NCI-H748 treated with DMSO at 0.1 percent for 48 hours (cell line): ENCODE measurements around the gene GPI.
"Not testable (repeated sequence)": the region's sequence is repeated elsewhere in the genome, so short reads cannot be mapped to it uniquely, and the experiment has no call there.

Source experiments
- DNase-seq: peaks from one replicate; lab custom pipeline; 2025; lab: John Stamatoyannopoulos, UW

Gene GPI

DNA sequence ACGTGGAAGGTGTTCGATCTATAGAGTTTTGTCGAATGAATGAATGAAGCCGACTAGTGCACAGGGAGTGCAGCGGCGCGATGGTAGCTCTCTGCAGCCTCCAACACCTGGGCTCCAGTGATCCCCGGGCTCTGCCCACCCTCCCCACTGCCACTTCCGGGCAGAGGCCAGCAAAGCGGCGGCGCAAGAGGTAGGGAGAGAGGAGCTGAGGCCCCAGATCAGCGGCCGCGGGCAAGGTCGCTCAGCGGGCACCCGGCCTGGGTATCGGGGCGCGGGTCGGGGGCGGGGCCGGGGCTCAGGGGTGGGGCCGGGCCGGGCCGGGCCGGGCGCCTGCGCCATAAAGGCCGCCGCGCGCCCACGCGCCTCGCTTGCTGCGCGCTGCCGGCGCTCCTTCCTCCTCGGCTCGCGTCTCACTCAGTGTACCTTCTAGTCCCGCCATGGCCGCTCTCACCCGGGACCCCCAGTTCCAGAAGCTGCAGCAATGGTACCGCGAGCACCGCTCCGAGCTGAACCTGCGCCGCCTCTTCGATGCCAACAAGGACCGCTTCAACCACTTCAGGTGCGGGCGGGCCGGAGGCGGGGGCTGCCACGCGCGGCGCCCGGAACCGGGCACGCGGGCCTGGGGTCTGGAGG is at the start of gene GPI:
Gene GPI, plus strand, starts transcription at position 367 of the 633 bp plus-strand sequence. Its CDS starts 71 bp downstream, at position 438.
- peak; percentile 59 for DNase-seq

DNA sequence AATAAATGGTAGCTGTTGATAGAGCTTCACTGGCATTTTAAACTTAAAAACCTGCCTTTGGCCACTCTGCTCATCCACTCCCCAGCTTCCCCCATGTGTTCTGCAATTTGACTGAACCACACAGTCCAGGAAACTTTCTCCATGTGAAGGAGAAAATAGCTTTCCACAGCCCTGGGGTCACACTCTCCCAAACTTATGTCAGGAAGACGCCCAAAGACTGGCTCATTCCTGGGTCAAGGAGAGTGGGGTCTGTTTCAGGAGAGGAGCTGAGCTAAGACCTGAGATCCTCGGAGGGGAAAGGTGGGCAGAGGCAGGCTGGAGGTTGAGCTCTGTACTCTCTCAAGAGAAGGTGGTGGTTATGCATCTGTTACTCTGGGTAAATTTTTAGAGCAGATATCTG is 48.7 kb upstream of the GPI start:
- DNase-seq, result no peak

DNA sequence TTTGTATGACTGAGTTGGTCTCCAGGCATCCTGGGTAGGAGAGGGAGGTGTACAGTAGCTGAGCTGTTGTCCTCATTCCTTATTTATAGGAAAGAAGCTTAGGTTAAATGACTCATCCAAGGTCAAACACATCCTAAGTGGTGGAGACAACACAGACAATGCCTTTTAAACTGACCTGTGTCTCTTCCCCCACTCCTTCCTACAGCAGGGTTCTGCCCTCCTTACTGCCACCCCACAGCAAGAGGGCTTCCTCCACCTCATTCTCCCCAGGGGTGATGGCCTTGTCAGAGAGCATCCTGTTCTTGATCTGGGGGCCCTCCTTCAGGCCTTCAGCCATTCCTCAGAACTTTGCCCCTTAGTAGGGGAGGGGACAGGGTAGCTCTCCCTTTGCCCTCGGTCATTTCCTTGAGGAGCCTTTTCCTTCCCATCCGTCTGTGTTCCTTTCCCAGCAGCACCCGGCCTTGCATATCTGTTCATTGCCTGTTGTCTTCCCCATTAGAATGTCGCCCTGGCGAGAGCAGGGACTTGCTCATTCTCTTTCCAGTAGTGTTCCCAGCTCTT is 48.2 kb upstream of the GPI start:
- DNase-seq, result no peak

DNA sequence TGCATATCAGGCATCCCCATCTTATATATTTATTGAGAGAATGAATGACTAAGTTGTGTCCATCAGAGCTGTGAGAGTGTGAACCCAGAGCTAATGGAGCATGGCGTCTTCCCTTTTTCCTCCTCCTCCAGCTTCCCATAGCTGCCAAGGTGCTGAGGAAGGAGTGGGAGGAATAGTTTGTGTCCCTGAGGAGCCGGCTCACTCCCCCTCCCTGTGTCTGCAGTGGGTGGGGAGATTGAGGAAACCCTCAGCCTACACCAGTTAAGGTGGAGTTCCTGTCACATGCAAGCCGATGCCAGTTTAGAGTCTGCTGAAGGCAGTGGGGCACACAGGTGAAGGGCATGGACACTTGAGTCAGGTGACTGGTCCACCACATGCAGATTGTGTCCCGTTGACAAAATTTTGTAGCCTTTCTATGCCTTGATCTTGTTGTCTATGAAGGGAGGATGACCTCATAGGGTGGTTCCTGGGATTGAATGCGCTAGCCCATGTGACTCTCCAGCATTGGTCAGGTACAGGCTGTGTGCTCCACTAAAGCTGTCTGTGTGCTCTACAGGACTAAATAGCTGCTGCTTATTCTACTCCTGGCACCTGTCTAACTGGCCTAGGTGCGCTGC is 47.6 kb upstream of the GPI start:
- DNase-seq, result no peak

DNA sequence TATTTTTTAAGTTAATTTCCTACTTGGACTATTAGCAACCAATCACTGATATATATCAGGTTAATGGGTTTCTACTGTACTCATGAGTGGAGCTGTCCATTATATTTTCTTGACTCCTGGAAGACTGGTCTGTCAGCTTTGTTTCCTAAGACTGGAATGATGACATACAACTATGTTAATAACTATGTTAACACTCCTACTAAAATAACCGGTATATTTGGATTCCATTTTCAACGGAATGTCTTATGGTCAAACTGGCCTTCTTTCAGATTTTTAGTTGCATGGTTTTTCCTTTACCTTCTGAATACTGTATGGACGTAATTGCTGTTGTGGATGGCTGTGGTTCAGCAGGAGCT is 45.8 kb upstream of the GPI start:
- no peak for DNase-seq

DNA sequence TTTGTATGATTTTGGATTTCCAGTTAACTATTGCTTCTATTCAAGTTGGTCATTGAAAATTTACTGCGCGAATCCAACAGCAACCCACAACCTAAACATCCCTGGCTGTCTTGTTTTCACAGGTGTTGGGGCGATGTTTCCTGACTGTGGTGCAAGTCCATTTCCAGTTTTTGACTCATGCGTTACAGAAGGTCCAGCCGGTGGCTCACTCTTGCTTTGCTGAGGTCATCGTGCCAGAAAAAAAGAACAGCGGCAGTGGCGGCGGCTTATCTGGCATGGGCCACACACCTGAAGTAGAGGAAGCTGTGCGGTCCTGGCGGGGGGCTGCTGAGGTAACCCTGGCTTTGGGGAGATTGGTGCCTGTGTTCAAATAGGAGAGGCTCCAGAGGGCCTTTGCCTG is 45.2 kb upstream of the GPI start:
- no peak for DNase-seq

DNA sequence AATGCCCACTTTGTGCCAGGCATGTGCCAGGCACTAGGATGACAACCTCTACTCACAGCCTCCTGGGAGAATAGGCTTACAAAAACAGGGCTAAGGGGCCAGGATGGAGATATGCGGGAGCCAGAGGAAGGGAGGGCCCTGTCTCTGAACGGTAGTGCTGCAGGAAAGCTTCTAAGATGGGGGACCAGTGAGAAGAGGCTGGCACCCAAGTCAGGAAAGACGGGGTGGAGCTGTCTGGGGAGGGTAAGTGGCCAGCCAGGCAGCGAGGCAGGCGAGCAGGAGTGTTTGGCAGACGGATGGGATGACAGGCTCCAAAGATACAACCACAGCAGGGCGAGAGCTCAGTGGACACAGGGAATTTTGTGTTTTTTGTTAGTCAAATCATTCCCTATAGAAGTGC is 44.7 kb upstream of the GPI start:
- no peak for DNase-seq

DNA sequence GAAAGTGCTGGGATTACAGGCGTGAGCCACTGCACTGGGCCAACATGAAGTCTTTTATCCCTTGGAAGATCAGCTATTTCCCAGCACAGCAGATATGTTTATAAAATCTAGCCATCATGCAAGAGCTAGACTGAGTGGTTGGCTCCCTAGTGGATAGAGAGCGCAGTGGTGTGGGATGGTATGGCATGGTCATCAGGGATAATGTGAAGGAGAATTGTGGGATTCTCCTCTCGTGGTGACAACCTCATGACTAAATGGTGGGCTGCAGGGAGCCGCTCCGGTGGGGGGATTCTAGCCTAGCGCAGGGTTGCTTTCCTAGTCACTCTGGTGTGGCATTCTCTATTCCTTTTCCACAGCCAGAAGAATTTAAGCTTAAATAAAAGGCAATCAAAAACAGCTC is 43.3 kb upstream of the GPI start:
- no peak for DNase-seq

DNA sequence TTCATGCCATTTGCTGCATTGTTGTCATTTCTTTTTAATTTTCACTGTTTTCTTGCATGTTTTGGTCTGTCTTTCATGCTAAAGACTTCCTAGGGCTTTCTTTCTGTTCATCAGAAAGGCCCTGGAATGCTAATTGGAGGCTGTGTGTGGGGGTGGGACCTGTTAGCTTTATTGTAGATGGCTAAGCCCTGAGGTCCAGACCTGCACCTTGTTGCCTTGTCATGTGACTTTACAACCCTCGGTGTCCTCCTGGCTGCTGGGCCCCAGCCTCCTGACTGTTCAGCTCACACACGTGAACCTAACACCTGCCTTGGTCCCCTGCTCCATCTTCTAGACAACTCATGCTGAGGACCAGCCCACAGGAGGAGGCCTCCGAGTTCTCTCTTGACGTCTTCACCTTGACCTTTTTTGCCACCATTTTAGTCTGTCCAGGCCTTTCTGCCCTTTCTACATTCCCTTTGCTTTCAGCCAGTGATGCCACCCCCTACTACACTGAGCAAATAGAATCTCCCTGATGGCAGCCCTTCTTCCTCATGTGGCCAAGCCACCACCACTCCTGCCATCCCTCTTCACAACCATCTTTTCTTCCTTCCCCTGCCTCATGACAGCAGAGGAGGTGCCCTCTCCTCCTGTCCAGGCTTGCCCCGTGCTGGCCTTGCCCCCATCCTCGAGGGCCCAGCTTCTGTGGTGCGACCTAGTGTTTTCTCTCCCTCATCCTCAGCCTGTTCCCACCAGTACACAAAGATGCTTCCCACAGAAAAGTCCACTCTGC is 41.4 kb upstream of the GPI start:
- DNase-seq, result no peak

DNA sequence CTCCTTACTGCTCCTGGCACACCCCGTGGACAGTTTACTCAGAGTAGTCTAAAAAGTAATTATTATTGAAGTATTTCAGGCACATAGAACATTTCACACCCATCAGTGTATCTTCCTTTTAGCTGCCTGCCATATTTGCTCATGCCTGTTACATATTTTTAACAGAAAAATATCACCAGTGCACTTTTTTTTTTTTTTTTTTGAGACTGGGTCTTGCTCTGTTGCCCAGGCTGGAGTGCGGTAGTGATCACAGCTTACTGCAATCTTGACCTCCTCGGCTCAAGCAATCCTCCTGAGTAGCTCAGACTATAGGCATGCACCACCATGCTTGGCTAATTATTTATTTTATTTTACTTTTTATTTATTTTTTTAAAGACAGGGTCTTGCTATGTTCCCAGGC is 40.7 kb upstream of the GPI start:
- no peak for DNase-seq

DNA sequence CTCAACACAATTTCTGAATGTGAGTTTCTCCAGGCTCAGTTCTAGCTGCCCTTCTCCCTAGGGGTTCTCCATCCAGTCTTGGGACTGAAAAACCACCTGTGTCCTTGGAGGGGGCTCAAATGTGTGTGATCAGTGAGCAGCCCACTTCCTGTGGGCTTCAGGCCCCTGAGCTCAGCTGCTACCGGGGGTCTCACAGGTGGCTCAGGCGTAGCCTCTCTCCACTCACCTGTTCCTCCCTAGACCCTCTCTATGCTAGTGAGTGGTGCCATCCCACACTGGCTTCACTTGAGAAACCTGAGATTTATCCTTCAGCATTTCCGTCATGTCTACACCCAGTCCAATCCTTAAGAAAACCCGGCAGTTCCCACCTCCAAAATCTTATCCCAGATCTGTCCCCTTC is 39.8 kb upstream of the GPI start:
- DNase-seq, result no peak

DNA sequence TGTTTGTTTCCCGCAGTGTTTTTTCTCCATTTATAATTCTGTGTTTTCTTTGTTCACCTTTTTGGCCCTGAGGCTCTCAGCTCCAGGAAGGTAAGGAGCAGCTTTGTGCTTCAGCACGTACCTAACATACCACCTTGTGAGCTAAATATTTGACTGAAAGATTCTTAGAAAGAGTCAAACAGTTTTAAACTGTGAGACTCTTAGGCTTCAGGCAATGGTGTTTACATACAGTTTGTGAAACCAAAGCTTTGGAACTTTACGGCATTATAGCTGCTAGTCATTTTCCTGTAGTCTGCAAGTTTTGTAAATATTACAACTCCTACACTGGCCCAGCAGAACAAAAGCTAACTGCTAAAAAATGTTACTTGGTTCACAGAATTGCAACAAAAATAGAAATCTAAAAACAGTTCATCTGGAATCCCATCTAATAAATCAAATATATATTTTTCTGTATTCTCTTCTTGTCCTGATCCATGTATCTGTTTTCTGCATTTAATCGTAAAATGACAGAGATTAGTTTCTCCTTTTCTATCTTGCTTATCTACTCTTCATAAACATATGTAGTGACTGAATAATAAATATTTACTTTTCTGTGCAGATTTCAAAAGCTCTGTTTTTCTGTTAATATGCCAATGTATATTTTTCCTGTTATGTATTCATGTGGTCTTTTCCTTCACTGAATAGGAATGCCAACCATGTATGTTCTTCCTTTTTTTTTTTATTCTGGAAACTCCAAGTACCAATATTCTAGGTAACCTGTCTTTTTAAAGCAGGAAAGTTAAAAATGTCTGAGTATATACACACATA is 38.8 kb upstream of the GPI start:
- no peak for DNase-seq

DNA sequence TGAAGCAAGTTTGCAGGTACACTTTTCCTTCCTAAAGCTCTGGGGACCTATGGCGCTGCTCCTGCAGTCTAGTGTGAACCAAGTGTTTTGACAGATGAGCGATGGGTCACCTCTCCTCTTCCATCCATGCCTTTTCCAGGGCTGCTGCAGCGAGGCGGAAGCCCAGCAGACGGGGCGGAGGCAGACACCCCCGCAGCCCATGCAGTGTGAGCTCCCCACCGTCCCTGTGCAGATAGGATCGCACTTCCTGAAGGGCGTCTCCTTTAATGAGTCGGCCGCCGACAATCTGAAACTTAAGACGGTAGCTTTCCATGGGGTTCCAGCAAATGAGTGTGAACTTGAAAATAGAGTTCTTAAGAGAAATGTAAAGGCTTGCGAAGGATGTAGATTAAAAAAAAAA is 37.1 kb upstream of the GPI start:
- no peak for DNase-seq

DNA sequence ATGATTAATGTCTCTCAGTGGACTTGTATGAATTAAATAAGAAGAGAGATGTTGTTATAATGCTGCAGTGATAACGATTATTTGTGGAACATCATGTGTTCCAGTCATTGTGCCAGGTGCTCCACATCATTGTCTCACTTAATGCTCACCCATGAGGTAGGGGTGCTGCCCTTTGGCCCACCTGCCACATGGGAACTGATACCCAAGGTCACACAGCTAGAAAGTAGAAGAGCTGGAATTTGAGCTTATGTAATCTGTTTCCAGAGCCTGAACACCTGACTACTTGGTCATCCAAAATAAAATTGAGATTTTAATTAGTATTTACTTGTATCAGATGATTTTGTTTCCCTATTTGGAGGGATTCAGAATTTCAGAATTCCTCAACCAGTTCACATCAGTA is 36.0 kb upstream of the GPI start:
- no peak for DNase-seq

DNA sequence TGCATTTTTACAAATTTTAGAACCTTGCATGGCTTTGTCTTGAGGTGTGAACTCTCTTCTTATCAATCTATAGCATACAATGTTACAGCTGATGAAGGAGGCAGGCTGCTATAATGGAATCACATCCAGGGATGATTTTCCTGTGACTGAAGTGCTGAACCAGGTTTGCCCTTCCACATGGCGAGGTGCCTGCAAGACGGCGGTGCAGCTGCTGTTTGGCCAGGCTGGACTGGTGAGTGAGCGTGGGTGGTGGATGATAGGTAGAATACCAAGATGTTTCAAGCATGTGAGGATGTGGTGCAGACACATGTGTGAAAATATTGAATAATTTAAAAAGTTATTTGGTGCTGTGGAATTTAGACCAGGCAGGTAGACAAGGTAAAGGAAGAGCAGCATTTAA is 34.9 kb upstream of the GPI start:
- no peak for DNase-seq

DNA sequence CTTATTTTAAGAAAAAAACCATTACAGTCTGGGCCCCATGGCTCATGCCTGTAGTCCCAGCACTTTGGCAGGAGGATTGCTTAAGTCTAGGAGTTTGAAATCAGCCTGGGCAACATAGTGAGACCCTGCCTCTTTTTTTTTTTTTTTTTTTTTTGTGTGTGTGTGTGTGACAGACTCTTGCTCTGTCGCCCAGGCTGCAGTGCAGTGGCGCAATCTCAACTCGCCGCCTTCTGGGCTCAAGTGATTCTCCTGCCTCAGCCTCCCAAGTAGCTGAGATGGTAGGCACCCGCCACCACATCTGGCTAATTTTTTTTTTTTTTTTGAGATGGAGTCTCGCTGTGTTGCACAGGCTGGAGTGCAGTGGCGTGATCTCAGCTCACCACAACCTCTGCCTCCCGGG is 34.4 kb upstream of the GPI start:
- not testable (repeated sequence) for DNase-seq

DNA sequence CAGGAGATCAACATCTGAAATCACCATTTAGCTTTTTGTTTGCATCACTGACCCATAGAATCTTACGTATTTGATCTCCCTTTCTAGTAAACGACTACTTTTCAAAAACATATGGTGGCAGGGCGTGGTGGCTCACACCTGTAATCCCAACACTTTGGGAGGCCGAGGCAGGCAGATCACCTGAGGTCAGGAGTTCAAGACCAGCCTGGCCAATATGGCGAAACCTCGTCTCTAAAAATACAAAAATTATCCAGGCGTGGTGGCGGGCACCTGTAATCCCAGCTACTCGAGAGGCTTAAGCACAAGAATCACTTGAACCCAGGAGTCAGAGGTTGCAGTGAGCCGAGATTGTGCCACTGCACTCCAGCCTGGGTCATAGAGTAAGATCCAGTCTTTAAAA is 33.4 kb upstream of the GPI start:
- DNase-seq, result not testable (repeated sequence)

DNA sequence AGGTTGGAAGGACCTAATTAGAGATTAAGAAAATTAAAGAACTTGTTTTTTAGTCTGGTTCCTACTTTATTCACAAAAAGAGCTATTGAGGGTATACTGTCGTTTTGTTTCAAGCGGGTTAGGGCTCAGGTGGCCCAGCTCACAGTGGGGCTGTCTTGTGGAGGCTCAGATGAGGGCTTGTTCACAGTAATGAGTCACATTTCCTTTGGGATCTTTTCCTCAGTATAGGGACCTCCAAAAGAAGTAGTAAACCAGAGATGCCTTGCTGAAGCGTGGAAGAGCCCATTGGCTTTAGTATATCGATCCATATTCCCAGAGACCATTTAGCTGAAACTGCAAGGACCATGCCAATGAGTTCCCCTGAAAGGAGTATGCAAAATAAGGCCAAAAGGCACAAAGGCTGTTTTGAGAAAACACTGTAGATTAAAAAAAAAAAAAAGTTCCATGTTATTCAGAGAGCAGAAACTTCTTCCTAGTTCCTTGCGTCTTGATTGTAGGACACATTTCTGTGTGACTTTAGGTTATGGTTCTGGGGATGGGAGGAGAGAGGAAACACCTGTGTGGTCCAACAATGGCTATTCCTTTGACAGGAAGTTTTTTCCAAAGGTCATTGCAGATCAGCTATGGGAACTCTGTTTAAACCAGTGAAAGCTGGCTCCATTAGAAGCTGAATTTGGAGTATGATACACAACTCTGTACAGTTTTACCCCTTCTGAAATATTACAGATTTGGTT is 32.8 kb upstream of the GPI start:
- DNase-seq, result no peak

DNA sequence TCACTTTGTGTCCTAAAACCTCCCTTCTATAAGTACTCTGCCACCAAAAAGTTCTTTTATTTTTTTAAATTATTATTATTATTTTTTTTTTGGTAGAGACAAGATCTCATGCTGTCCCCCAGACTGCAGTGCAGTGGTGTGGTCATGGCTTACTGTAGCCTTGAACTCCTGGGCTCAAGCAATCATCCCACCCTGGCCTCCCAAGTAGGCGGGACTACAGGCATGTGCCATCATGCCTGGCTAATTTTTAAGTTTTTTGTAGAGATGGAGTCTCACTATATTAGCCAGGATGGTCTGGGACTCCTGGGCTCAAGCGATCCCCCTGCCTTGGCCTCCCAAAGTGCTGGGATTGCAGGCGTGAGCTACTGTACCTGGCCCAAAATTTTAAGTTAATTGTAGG is 29.1 kb upstream of the GPI start:
- DNase-seq, result no peak

DNA sequence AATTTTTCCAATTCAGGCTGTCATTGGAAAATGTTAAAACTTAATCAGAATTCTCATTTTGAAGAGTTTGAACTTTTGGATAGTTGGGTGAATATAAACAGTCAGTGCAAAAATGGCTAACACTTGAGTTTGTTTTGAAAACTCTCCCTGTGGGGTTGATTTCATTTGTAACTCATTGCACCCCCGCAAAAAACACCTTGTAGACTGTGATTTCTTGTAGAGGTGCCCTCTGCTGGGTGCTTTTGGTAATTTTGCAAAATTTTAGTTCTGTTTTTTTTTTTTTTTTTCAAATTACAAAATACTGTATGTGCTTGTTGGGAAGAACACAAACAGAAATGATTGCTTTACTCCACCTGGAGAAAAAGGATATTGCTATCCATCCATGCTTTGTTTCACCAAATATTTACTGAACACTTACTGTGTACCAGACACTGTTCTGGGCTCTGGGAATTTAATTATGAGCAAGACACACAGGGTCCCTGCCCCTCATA is 28.2 kb upstream of the GPI start:
- DNase-seq, result no peak

DNA sequence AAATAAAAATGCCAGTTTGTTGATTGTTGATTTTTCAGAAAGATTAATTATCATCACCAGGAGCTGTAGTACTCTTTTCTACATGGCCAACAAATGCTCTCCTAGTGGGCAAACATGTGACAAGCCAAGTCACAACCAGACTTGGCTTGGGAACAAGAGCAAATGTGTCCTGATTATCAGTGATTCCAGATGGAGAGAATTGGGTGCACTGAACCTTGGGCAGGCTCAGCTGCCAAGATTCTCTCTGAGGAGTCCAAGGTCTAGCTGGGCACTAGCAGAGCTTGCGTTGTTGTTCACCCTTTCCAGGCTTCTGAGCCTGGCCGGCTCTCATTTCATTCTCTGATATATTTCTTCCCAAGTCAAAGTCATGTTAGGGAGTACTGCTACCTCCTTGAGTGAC is 27.3 kb upstream of the GPI start:
- DNase-seq, result no peak
